B cell (primary cell): Measurements from ENCODE around the gene AMELY. TPM values are rescaled to one million over a fixed set of nuclear protein-coding genes. Genes with fewer than 3 reads are reported as not detected.

Experiments
- ATAC-seq: fragments of 200-7000 bp; cut with Tn5 transposase; one replicate; pipeline ENCODE4 v1.10.0; 2021; ENCODE audit warnings: low read depth, mild to moderate bottlenecking, moderate number of reproducible peaks, moderate library complexity
- CTCF ChIA-PET: fragments of 350-600 bp; sonication (Branson Sonifier 250); formaldehyde crosslinking; loops from one replicate; lab custom pipeline; 2021; ENCODE audit warnings: antibody characterized with exemption, inconsistent platforms; lab: Charles Lee
- POLR2A ChIA-PET: fragments of 350-600 bp; sonication (Branson Sonifier 250); formaldehyde crosslinking; loops from one replicate; lab custom pipeline; 2021; ENCODE audit warnings: antibody characterized with exemption; lab: Charles Lee
- DNase-seq: peaks from one replicate; pipeline ENCODE4 v3.0.0; 2013
- H2AFZ ChIP-seq: 2 replicates; pipeline ENCODE4 v1.6.1; 2012; ENCODE audit warnings: mild to moderate bottlenecking, low read depth, low read length; ENCODE audit not compliant: insufficient read depth, poor library complexity, severe bottlenecking
- H3K27ac ChIP-seq, 2 donors: 1 replicate in 1 of 2; 2 replicates in 1 of 2; pipeline ENCODE4 v1.5.1; 2012 to 2013; ENCODE audit warnings: low read length in 2 of 2, mild to moderate bottlenecking in 2 of 2, moderate library complexity in 1 of 2
- H3K27me3 ChIP-seq, 4 experiments: fragments of 200-600 bp in 1 of 4; sonication (generic) in 1 of 4; replicated peaks in 1 of 4; 1 replicate in 2 of 4; 2 replicates in 2 of 4; pipeline versions ENCODE4 v1.6.1 to v1.7.0; 2013 to 2016; ENCODE audit warnings: low read length in 3 of 4, mild to moderate bottlenecking in 2 of 4, mixed read lengths in 1 of 4, moderate library complexity in 1 of 4; ENCODE audit not compliant: insufficient read depth in 4 of 4, control insufficient read depth in 3 of 4; ENCODE audit errors: control extremely low read depth in 1 of 4
- H3K36me3 ChIP-seq, 2 experiments: replicated peaks in 1 of 2; 1 replicate in 1 of 2; 2 replicates in 1 of 2; pipeline versions ENCODE4 v1.6.1 to v1.7.1; 2013; ENCODE audit warnings: low read length in 1 of 2; ENCODE audit not compliant: insufficient read depth in 2 of 2, control insufficient read depth in 1 of 2; ENCODE audit errors: control extremely low read depth in 1 of 2, extremely low read depth in 1 of 2
- H3K4me1 ChIP-seq, 2 donors: fragments of 200-600 bp in 1 of 2; sonication (generic) in 1 of 2; 1 replicate in 1 of 2; 2 replicates in 1 of 2; pipeline versions ENCODE4 v1.5.1 to v1.6.1; 2013 to 2017; ENCODE audit warnings: low read length in 2 of 2; ENCODE audit not compliant: control insufficient read depth in 2 of 2, insufficient read depth in 2 of 2
- H3K4me2 ChIP-seq: replicated peaks from 2 replicates; pipeline ENCODE3; 2012; ENCODE audit warnings: mild to moderate bottlenecking, low read depth, low read length; ENCODE audit not compliant: poor library complexity, severe bottlenecking
- H3K4me3 ChIP-seq, 5 experiments: fragments of 200-600 bp in 1 of 5; sonication (generic) in 1 of 5; 1 replicate in 3 of 5; 2 replicates in 2 of 5; pipeline versions ENCODE4 v1.5.1 to v1.7.0; 2011 to 2016; ENCODE audit warnings: low read length in 4 of 5, mild to moderate bottlenecking in 4 of 5, low read depth in 2 of 5, control low read depth in 1 of 5, moderate library complexity in 1 of 5; ENCODE audit not compliant: insufficient read depth in 1 of 5; ENCODE audit errors: control extremely low read depth in 1 of 5, extremely low read depth in 1 of 5
- H3K79me2 ChIP-seq: fragments of 200-600 bp; sonication (generic); one replicate; pipeline ENCODE4 v1.6.0; 2016; ENCODE audit warnings: low read length; ENCODE audit not compliant: control insufficient read depth, insufficient read depth
- H3K9ac ChIP-seq: fragments of 200-600 bp; sonication (generic); 2 replicates; pipeline ENCODE4 v1.6.1; 2017; ENCODE audit warnings: mild to moderate bottlenecking, low read length, moderate library complexity
- H3K9me3 ChIP-seq, 3 donors: one replicate each; pipeline versions ENCODE4 v1.6.1 to v1.7.1; 2013; ENCODE audit warnings: low read length in 2 of 3; ENCODE audit not compliant: control insufficient read depth in 2 of 3, insufficient read depth in 1 of 3; ENCODE audit errors: control extremely low read depth in 1 of 3
- H4K20me1 ChIP-seq: 2 replicates; pipeline ENCODE4 v1.6.0; 2012; ENCODE audit warnings: mild to moderate bottlenecking, low read length; ENCODE audit not compliant: insufficient read depth, control insufficient read depth, poor library complexity, severe bottlenecking
- H3K27ac Mint-ChIP-seq: one replicate; pipeline ENCODE4 v1.8.0; 2021; ENCODE audit warnings: mixed read lengths
- H3K27me3 Mint-ChIP-seq: one replicate; pipeline ENCODE4 v1.8.0; 2021; ENCODE audit warnings: mixed read lengths
- H3K4me1 Mint-ChIP-seq: one replicate; pipeline ENCODE4 v1.8.0; 2021; ENCODE audit warnings: mixed read lengths
- H3K4me3 Mint-ChIP-seq: one replicate; pipeline ENCODE4 v1.8.0; 2021; ENCODE audit warnings: mixed read lengths
- H3K9me3 Mint-ChIP-seq: one replicate; pipeline ENCODE4 v1.8.0; 2022; ENCODE audit warnings: mixed read lengths; ENCODE audit not compliant: insufficient read depth
- CTCF ChIP-seq: fragments of 200-600 bp; IDR thresholded peaks from one replicate; pipeline ENCODE4 v1.8.0; 2022; ENCODE audit warnings: antibody characterized with exemption, mild to moderate bottlenecking
- EZH2 ChIP-seq: IDR thresholded peaks from 2 replicates; pipeline ENCODE4 v1.6.1; 2012; ENCODE audit warnings: borderline replicate concordance, low read depth, mild to moderate bottlenecking, moderate library complexity, low read length; ENCODE audit not compliant: insufficient read depth, poor library complexity, severe bottlenecking
- WGBS: methylation state at CpG from one replicate; pipeline ENCODE4 v1.1.5; 2013; ENCODE audit warnings: missing lambda C conversion rate; ENCODE audit not compliant: insufficient coverage; 5-methylcytosine and 5-hydroxymethylcytosine counted together
- intact Hi-C: fragments of 100-400 bp; cut with micrococcal nuclease; formaldehyde crosslinking; loops from one replicate; pipeline ENCODE4 v1.10.0; 2022
- polyA plus RNA-seq: library from polyadenylated mRNA; depleted of rRNA; stranded (reverse); fragments of >200 nt; gene quantifications from 2 replicates; pipeline ENCODE4 v1.2.3, GENCODE V29; 2012
- total RNA-seq, 2 donors: library from RNA; stranded (reverse); fragments of 120-200 nt in 1 of 2; gene quantifications; 1 replicate in 1 of 2; 2 replicates in 1 of 2; pipeline versions ENCODE4 v1.2.3 to v1.2.4, GENCODE V29; 2013 to 2022

Gene AMELY
- total and polyA plus RNA-seq, 2 donors (not counting 1 experiment from before 2014, with no cell fraction given) = not detected

GRCh38 chrY:6910372-6911252 is 940 bp downstream of the AMELY start, which contains the start of gene TBL1Y:
Gene TBL1Y, plus strand, starts transcription at chrY:6910697. Its CDS starts 114,388 bp downstream, at chrY:7025085.
- no peaks in the 10 kb centered on the region for H3K4me1 ChIP-seq
- 4% methylated on average over 63 of the region's 91 CpGs for WGBS
- H2AFZ ChIP-seq = no peak within 1 kb of the TSS
- Mint-ChIP-seq H3K4me1 (peaks cover 3% of the 10 kb centered on the region), H3K9me3 (no peaks in the 10 kb centered on the region), H3K27ac (no peak within 1 kb of the TSS), H3K27me3 (peaks cover 26% of the 10 kb centered on the region), H3K4me3 (peak within 1 kb of the TSS; percentile 13)
- no peak within 1 kb of the TSS for H3K4me3 ChIP-seq
- H3K27me3 ChIP-seq = peaks cover 0 to 8% (median 0%) of the 10 kb centered on the region in 4 experiments
- no peak for DNase-seq
- H3K9ac ChIP-seq = no peak within 1 kb of the TSS
- no peaks in the 10 kb centered on the region for H3K9me3 ChIP-seq
- ATAC-seq = no peak
- no peak for TF ChIP-seq EZH2
- TF ChIP-seq CTCF = no peak
- no peaks in the 10 kb centered on the region for H4K20me1 ChIP-seq
- intact Hi-C loops = no loop called here
- no peaks in the 10 kb centered on the region for H3K36me3 ChIP-seq
- CTCF ChIA-PET = no interaction called here
- no peak within 1 kb of the TSS for H3K27ac ChIP-seq
- no peak within 1 kb of the TSS for H3K4me2 ChIP-seq
- POLR2A ChIA-PET = no interaction called here
- no peaks in the 10 kb centered on the region for H3K79me2 ChIP-seq

DNA sequence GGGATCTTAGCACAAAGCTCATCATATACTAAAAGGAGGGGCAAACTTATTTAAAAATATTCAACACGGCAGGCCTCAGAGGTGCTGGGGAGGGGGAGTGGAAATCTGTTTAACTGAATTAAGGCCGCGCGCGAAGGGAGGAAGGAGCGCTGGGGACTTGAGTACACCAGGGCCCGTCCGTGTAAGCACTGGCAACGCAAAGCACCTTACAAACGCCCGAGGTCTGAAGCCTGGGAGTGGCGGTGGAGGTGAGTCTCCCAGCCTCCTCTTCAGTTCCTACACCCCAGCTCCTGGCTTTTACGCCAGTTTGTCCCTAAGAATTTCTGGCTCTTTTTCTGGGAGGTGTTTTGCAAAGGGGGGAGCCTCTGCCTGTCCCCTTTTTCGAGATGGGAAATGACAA is 1.7 kb downstream of the AMELY start:
- Mint-ChIP-seq H3K4me1 (peaks cover 3% of the 10 kb centered on the region), H3K27me3 (peaks cover 26% of the 10 kb centered on the region), H3K27ac (no peak overlapping the region), H3K9me3 (no peaks in the 10 kb centered on the region), H3K4me3 (no peak overlapping the region)
- DNase-seq (no peak), ATAC-seq (no peak)
- Histone ChIP-seq H3K27ac (no peak overlapping the region), H3K4me3 (no peak overlapping the region), H3K4me2 (no peak overlapping the region), H3K79me2 (no peaks in the 10 kb centered on the region), H3K9me3 (no peaks in the 10 kb centered on the region), H3K36me3 (no peaks in the 10 kb centered on the region), H3K4me1 (no peaks in the 10 kb centered on the region), H2AFZ (no peak overlapping the region), H4K20me1 (no peaks in the 10 kb centered on the region), H3K9ac (no peak overlapping the region), H3K27me3 (peaks cover 0 to 8% (median 0%) of the 10 kb centered on the region in 4 experiments)
- ChIA-PET POLR2A (no interaction called here), CTCF (no interaction called here)
- intact Hi-C loops = no loop called here
- 26% methylated on average over 7 of the region's 14 CpGs for WGBS
- TF ChIP-seq EZH2 (no peak), CTCF (no peak)
